Measurements from ENCODE around the gene FAM3A.

FAM3A gene

DNA sequence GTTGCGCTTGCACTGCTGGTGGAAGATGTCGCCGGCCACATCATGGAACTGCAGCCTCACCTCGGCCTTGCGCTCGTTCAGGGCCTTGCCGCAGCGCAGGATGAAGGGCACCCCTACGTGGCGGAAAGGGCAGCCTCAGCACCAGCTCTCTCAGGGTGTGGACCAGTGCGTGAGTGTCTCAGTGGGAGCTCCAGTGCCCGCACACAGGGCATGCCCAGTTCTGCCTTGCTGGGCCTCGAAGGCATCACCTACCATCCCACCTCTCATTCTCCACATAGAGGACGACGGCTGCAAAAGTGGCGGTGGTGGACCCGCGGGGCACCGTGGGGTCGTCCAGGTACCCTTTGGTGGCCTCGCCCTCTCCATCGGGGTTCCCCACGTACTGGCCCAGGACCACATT is 16.7 kb upstream of the FAM3A start:
- DNase-seq, result no peak

- no peak for DNase-seq
Observed at GRCh38 chrX:154531626-154532025, 15.6 kb upstream of the FAM3A start.

DNA sequence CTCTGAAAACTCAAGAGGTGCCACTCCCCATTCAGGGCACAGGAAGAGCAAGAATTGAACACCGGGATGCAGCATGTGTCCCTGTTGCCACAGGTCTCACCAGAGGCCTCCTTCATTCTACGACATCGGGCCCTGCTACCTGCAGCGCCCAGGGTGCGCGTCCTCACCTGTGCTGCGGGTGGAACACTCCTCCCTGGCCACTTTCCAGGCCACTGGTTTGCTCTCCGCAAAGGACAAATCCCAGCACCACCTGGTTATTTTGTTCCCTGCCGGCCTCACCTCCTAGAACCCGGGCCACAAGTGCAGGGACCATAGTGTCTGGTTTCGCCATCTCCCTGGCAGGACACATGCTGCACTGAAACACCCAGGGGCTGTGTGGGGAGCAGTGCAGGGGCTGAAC is 14.3 kb upstream of the FAM3A start:
- DNase-seq, result no peak

DNA sequence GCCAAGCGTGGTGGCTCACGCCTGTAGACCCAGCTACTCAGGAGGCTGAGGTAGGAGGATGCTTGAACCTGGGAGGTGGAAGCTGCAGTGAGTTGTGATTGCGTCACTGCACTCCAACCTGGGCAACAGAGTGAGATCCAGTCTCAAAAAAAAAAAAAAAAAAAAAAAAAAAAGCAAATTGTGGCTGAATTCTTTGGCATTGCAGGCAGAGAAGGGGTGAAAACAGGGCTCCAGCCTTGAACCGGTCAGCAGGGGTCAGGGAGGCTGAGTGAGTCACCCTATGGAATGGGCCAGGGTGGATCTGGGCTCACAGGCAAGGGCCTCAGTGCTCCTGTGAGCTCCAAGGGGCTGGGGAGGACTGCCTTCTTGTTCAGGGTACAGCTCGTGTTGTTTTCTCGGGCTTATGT is 13.2 kb upstream of the FAM3A start:
- no peak for DNase-seq

GRCh38 chrX:154526901-154527675 is 11.1 kb upstream of the FAM3A start:
- DNase-seq, result peak; percentile 65 to 72

GRCh38 chrX:154525606-154526490 is 9.8 kb upstream of the FAM3A start:
- DNase-seq, result no peak

DNA sequence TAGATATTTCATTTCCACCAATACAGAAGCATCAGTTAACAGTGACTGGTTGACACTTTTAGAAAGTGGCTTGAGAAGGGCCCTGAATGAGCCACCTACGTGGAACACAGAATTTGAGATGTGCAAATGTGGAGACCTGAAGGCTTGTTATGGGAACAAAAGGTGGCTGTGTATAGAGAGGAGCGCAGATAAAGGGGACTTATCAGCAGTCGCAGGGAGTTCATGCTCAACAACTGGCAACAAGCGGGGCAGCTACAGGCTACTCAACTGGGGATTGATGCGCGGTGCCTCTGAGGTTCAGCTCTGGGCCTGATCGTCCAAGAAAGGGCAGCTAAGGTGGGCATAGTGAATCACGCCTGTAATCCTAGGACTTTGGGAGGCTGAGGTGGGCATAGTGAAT is 3.4 kb upstream of the FAM3A start:
- DNase-seq, result no peak

DNA sequence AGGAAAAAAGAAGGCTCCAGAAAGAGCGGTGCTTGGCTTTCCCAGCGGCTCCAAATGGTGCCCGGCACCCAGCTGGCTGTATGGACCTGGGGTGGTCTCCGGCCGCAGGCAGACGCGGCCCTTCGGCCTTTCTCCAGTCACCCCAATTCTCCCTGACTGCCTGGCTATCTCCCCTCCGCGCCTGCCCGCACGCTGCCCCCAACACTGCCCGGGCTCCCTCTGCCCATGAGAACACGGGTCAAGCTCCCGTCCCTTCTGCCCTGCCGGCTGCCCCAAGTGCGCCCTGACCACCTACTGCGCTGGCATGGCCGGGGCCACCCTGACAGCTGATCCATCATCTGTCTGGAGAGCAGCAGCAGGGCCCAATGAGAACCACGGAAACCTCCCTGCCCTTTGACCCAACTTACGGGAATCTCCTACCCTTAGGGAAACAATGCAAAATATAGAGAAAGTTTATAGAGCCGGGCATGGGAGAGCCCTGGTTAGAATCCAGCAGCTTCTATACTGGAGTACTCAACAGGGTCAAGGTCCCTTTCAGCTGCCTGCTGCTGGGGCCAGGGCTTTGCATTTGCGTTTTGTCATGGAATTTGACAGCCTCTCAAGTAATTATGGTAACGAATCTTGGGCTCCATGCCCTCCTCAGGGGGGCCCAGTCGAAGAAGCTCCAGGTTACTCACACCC is 1.2 kb upstream of the FAM3A start:
- DNase-seq, result no peak

GRCh38 chrX:154516656-154517100 is 646 bp upstream of the FAM3A start:
- no peak for DNase-seq

DNA sequence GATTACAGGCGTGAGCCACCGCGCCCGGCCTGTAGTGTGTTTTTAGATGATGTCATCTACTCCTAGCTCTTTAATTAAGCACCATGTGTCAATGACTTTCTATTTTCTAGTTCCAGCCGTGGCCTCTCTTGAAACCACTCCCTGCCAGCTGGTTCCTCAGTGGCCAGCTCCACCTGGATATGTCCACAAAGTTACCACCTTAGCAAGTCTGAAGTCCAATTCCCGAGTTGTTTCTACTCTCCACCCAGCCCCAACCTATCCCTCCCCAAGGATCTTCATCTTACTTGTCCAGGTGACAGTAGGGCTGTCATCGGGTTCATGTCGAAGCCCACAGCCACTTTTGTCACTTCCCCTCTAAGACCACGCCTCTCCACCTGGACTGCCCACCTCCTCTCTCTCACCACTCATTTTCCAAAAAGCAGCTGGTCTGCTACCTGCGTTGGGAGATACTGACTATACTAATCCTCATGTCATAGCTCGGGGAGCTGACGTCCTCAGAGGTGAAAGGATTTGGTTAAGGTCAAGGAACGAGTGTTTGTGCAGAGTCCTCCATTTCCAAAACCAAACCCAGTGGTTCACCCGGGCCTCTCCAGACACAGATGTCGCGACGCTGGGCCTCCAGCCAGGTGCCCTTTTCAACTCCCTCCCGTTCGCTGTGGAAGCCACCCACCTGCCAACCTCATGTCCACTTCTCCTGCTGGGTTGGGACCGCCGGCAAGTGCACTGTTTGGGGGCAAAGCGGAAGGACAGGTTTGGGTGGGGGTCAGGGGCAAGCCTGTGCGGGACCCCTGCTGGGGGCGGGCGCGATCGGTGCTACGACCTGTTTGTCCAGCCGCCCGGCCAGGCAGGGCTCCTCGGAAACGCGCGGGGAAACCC is 704 bp downstream of the FAM3A start:
- DNase-seq, result peak in 1 of 2 donors; percentile 11

GRCh38 chrX:154513716-154514115 is 2.3 kb downstream of the FAM3A start:
- no peak for DNase-seq

DNA sequence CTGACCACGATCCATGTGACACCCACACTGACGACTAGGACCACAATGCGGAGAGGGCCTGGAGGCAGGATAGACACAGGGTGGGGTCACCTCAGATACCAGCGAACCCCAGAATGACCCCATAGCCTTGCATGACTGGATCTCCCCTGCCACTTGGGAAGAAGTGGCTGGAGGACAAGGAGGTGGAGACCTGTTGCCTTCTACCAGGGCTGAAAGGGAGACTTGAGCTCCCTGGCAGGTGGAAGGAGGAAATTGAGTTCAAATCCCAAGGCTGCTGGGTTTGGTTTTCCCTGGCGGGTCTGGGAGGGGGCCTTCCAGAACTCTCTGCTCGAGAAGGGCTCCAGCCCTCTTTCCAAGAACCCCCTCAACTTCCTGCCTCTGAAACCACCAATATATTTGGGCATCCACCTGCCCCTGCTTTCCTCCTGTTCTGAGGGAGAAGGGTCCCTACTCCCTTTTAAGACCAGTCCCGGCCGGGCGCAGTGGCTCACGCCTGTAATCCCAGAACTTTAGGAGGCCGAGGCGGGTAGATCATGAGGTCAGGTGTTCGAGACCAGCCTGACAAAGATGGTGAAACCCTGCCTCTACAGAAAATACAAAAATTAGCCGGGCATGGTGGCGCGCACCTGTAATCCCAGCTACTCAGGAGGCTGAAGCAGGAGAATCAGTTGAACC is 3.0 kb downstream of the FAM3A start:
- DNase-seq, result no peak

GRCh38 chrX:154511761-154512160 is 4.3 kb downstream of the FAM3A start:
- DNase-seq, result no peak

DNA sequence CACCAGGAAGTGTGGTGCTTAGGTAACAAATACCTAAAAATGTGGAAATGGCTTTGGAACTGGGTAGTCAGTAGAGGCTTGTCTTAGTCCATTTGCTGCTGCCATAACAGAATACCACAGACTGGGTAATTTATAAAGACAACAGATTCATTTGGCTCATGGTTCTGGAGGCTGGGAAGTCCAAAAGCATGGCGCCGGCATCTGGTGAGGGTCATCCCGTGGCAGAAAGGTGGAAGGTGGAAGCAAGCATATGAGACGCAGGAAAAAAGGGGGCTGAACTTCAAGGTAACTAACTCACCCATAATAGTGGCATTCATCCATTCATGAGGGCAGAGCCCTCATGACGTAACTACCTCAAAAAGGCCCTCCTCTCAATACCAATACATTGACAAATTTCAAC is 6.6 kb downstream of the FAM3A start:
- DNase-seq, result no peak

DNA sequence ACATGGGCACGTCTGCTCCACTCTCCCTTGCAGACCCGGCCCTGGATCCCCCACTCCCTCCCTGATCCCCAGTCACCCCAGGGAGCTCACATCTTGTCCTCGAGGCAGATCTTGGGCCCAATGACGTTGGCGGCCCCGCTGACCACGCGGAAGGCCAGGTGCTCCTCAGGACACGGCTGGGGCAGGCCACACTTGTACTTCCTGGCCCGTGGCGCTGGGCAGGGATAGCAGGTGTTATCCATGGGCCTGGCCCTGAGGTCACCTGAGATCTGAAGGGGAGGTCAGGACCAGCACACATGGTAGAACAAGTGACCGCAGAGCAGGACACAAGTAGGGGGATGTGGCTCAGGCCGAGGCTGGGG is 7.7 kb downstream of the FAM3A start:
- no peak for DNase-seq

- no peak for DNase-seq
Observed at GRCh38 chrX:154507673-154508383, 8.2 kb downstream of the FAM3A start.

DNA sequence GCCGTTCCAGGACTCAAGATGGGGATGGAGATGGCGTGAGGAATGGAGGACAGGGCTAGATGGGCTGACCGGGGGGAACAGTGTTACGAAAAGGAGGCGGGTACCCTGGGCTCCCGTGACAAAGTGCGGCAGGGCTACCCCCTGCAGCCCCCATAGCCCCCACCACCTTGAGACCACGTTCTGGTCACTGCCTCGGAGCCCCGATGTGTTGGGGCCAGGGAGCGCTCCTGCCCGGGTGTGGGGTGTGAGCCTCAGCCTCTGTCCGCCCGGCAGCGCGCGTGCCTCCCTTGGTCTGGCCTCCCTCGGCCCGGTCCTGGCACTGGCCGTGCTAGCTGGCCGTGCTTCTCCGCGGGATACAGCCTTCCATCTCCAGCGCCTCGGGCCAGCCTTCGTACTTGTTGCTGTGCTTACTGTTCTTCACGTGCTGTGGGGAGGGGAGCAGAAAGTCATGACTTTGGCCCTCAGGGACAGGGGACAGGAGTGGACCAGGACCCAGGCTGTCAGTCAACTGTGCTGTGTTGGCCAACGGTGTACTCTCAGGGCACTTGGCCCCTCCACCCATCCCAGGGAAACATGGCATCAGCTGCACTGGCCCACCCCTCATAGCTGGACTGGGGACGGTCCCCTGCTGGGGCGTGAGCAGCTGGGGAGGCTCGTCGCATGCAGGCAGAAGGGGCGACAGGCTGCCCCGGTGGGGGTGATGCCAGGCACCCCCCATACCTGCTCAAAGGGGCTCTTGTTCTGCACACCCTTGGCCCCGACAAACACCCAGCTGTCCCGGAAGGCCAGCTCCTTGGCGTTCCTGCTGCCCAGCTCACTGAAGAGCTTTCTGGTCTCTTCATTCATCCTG is 9.3 kb downstream of the FAM3A start:
- DNase-seq, result no peak

DNA sequence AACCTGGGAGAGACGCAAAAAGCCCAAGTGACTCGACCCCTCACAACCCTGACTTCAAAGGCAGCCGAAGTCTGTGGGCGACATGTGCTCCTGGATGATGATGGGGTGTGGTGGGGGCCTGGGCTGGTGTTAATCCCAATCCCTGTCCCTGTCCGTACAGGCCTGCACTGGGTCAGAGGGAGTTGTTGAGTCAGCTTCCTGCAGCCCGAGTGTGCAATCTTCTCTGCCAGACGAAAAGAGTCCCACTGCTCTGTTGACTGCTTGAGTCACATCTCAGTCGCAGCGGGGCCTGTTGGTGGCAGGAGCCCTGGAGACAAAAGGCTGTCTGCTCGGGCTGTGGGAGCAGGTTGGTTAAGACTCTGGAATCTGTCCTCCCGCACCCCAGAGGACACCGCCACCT is 10.3 kb downstream of the FAM3A start:
- no peak for DNase-seq

GRCh38 chrX:154502989-154503388 is 13.0 kb downstream of the FAM3A start:
- no peak for DNase-seq

DNA sequence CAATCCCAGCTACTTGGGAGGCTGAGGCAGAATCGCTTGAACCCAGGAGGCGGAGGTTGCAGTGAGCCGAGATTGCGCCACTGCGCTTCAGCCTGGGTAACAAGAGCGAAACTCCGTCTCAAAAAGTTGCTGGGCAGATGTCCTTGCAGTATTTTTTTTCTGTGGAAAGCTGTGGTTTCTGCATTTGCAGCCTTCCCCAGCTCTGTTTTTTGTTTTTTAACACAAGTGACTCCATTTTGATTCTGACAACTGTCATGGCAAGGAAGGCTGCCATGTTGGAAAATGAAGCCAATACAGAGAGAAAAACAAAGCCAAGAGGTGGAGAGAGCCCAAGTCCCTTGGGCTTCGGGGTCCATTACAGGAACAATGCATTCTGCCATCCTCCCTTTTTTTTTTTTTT is 13.9 kb downstream of the FAM3A start:
- DNase-seq, result no peak

All from stimulated activated CD4-positive, alpha-beta T cell treated with anti-CD3 and anti-CD28 coated beads, Interleukin-2, amount 100 ng/mL, for 24 hours (primary cell).